HG02623 (cell line): Measurements from ENCODE around the gene TTYH2.
"Not testable (repeated sequence)": the region's sequence is repeated elsewhere in the genome, so short reads cannot be mapped to it uniquely, and the experiment has no call there.

ENCODE experiments used
- ATAC-seq: cut with Tn5 transposase; IDR thresholded peaks from one replicate; pipeline ENCODE4 v1.9.1; 2021; ENCODE audit warnings: moderate library complexity; ENCODE audit not compliant: unreplicated experiment

TTYH2 gene

DNA sequence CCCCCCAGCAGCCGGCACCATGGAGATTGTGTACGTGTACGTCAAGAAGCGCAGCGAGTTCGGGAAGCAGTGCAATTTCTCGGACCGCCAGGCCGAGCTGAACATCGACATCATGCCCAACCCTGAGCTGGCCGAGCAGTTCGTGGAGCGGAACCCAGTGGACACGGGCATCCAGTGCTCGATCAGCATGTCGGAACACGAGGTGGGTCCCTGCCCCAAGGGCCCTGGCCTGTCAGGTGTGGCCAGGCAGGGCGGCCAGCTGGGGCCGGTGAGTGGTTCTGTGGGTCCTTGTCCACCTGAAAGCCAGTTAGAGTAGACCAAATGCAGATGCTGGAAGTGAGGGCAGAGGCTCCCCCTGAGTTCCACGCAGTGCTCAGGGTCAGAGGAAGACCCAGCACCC is 68.4 kb downstream of the TTYH2 start:
- no peak for ATAC-seq

DNA sequence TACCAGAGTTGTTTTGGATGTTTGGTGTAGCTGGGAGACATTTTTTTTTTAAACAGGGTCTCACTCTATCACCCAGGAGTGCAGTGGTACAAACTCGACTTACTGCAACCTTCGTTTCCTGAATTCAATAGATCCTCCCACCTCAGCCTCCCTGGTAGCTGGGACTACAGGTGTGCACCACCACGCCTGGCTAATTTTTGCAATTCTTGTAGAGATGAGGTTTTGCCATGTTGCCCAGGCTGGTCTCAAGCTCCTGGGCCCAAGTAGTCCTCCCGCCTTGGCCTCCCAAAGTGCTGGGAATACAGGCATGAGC is 68.9 kb downstream of the TTYH2 start:
- not testable (repeated sequence) for ATAC-seq

DNA sequence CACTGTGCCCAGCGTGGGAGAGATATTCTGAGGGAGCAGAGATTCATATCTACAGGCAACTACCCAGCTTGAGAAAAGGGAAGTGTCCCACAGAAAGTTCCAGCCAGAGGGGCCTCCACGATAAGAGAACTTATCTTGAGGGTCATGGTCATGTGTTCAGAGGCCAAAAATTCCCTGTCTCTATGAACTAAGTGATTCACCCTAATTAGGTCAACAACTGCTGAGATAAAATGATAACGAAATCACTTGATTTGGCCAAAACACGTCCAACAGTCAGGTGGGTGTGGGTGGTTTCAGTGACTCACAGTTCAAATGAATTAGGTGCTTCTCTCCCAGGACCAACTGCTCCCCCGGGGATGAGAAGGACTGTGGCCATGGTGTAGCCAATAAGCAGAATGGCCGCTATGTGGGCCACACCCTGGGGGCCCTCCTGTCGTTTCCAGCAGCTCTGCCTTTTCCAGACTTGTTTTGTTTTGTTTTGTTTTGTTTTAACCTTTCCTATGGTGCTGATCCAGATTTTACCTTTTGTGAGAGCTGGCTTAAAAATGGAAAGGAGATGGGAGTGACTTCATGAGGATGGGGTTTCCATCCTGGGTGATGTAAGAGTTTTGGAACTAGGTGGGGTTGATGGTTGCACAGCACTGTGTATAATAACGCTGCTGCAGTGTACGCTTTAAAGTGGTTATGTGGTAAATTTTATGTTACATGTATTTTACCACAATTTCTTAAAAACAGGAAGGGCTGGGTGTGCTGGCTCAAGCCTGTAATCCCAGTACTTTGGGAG is 69.4 kb downstream of the TTYH2 start:
- no peak for ATAC-seq

DNA sequence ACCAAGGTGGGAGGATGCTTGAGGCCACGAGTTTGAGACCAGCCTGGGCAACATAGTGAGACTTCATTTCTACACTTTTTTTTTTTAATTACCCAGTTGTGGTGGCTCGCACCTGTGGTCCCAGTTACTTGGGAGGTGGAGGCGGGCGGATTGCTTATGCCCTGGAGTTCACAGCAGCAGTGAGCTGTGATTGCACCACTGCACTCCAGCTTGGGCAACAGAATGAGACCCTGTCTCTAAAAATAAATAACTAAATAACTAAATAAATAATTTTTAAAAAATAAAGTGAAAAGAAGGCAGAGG is 70.0 kb downstream of the TTYH2 start:
- no peak for ATAC-seq

DNA sequence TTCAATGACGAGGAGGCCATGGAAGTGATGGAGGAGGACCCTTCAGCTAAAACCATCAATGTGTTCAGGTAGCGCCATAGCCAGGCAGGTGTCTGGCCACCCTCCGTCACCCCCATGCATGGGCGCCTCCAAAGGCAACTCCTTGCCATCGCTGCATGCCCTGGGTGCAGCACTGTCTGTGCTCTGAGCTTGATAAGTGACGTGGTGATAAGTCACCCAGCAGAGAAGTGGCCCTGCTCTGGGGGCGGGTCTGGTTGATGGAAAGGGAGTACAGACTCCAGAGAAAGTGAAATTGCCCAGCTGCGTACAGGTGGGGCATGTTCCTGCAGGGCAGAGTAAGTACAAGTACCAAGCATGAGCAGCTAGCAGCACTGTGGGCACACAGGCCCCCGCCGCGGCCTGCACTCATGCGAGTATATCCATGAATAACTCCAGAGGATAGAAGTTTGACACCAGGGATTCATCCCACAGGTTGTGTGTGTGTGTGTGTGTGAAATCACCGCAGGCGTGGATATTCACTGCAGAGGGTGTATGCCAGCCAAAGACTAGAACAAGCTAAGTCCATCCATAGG is 73.7 kb downstream of the TTYH2 start:
- no peak for ATAC-seq

DNA sequence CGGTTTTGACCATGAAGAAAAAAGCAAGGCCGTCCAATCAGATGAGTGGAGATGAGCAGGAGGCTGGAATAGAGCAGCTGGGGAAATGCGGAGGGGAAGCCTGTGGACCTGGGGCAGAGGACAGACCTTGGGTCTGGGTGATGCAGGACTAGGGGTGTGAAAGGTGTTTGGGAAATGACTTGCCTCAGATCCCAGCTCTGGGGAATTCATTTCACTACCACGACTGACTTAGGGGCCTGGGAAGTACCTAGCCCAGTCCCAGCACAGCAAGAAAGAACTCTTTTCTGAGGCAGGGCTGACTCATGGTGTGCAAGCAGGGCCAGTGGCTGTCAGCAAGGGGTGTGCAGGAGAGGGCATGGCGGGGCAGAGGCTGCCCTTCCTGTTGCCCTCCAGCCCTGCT is 75.4 kb downstream of the TTYH2 start:
- peak; percentile 43 for ATAC-seq

DNA sequence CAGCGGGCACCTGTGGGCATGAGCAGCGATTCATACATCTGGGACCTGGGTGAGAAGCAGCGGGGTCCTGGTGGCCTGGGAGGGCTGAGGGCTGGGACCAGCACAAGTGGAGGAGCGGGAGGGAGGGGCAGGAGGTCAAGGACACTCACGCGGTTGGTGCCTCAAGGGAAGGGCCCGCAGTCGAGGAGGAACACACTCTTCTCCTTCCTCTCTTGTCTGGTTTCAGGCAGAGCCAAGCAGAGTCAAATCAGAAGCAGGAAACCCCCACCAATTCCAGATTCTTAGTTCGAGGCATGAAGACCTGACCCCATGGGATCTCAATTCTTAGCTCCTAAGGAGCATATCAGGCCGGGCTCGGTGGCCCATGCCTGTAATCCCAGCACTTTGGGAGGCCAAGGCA is 76.3 kb downstream of the TTYH2 start:
- no peak for ATAC-seq

DNA sequence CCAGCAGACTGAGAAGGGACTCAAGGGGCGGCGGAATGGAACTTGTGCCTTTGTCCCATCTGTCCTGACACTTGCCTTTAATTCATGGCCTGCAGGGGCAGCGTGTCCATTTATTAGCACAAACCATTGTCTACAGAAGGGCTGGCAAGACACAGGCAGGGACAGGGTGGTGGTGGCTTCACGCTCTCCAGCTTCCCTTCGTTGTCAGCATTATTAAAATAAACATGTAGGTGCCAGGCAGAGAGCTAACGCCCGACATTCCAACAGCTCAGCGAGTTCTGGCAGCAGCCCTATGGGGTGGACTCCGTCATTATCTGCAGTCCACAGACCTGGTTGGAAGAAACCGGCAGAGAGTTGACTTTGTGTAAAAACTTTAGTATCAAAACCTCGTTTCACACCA is 77.0 kb downstream of the TTYH2 start:
- ATAC-seq = no peak

DNA sequence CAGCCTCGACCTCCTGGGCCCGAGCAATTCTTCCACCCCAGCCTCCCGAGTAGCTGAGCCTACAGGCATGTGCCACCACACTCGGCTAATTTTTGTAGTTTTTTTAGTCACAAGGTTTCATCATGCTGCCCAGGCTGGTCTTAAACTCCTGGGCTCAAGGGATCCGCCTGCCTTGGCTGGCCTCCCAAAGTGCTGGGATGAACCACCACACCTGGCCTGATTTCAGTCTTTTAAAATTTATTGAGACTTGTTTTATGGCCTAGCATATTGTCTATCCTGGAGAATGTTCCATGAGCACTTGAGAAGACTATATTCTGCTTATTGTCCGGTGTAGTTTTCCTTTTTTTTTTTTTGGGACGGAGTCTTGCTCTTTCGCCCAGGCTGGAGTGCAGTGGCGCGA is 79.1 kb downstream of the TTYH2 start:
- no peak for ATAC-seq

DNA sequence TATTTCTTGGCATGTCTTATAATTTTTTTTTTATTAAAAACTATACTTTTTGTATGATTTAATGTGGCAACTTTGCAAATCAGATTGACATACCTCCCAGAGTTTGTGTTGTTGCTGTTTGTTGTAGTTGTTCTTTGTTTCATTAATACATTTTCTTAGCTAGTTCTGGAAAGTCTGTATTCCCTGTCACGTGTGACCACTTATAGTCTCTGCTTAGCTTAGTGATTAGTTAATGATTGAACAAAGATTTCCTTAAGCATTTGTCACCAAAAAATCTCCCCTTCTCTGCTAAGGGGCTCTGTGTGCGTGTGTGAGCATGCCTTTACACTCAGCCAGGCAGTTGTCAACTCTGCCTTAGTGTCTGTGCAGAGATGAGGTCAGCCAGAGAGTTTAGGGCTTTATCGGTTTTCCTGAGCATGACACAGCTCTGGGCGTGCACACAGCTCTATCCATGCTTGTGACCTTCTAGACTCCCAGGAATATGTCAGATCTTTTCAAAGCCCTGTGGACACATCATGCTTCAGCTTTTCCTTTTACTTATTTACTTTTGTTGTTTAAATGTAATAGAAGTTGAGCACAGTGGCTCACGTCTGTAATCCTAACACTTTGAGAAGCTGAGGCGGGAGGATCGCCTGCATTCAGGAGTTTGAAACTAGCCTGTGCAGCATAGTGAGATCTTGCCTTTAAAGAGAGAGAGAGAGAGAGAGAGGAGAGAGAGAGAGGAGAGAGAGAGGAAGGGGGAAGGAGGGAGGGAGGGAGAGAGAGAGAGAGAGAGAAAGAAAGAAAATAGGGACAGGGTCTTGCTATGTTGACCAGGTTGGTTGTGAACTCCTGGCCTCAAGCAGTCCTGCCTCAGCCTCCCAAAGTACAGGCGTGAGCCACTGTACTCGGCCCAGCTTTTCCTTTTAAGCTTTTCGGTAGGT is 82.5 kb downstream of the TTYH2 start:
- no peak for ATAC-seq

DNA sequence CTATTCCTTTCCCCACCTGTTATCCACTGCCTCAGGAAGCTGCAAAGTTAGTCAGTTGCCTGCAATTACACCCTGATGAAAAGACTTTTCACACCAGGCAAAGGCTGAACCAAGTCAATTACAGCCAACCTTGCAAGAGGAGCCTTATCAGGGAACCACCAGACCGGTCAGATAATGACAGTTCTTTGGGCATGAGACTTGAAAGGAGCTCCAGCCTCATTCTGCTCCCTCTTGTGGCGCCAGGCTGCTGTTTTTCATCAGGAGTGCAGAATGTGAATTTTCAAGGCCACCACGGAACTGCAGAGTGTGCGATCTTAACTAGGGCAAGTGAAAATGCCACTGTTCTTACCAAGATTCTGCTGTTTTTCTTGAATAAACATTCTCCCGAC is 83.2 kb downstream of the TTYH2 start:
- no peak for ATAC-seq

DNA sequence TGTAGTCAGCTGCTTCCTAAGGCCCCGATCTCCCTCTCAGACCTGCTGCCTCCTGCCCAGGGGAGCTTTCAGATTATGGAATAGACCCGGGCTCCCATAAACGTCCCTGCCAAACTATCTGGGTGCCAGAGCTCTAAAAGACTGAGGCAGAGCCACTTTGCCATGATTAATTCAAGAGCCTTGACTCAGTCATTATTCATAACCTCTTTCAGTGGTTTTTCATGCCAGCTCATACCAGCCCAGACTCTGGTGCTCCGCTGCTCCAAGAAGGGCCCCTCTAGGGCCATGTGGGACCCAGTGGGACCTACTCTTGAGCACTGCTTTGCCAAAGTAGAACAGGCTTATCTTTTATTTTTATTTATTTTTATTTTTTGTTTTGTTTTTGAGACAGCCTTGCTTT is 84.6 kb downstream of the TTYH2 start:
- ATAC-seq = no peak

DNA sequence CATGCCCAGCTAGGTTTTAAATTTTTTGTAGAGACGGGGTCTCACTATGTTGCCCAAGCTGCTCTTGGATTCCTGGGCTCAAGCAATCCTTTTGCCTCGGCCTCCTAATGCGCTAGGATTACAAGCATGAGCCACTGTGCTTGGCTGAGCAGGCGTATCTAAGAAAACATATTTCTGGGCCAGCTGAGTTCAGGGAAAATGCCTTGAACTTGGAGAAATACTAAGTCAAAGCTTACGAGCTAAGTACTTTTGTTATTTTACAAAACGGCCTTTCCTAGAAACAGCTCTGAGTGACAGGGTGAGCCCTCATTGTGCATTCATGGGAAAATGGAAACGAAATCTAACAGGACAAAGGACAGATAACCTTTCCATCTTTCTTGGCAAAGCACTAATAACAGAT is 85.4 kb downstream of the TTYH2 start:
- no peak for ATAC-seq

DNA sequence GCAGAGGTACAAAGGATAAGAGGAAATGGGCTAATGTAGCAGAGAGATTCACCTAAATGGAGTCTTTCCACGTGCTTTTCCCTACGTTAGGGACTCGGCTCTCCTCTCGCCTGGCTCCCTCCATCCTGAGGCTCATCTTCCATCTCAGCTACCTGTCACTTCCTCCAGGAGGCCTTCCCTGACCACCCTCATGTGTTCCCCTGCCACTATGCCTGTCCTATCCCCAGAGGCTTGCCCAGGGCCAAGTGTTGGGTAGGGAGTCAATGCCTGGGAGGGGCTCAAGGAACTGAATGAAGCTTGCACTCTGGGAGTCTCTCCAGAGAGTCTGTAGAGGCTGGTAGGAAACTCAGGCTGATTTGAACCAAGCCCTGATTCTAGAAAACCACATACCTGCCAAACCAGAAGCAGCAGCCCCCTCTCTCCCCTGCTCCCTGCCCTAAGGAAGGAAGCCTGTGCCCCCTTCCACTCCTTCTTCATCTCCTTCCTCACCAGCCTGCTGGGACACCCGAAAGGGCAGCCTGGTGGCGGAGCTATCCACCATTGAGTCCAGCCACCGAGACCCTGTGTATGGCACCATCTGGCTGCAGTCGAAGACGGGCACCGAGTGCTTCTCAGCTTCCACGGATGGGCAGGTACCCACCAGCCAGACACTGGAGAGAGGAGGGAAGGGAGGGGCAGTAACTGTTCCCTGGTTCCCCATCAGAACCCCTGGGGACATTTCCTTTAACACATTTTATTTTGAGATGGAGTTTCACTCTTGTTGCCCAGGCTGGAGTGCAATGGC is 86.0 kb downstream of the TTYH2 start:
- ATAC-seq = no peak

DNA sequence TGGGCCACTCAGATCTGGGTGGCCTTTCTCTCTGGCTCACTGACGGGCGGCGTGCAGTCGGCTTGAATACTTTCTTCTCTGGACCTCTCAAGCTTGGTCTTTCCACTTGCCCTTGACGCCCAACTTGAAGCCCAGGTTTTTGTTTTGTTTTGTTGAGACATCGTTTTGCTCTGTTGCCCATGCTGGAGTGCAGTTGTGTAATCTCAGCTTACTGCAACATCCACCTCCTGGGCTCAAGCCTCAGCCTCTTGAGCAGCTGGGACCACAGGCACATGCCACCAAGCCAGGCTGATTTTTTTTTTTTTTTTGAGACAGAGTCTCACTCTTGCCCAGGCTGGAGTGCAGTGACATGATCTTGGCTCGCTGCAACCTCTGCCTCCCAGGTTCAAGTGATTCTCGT is 89.9 kb downstream of the TTYH2 start:
- no peak for ATAC-seq

DNA sequence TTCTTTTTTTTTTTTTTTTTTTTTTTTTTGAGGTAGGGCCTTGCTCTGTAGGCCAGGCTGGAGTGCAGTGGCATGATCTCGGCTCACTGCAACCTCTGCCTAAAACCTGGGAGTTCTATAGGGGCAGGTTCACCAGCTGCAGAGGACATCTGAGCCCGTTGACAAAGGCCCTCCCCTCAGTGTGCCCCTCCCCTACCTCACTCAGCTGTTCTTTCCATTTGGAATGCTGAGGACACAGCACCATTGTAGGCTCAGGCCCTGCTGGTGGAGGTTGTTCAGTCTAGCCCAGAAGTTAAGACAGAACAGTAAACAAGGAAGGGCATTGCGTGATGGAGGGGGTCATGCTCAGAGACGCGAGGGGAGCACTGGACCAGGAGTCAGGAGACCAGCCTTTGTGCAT is 90.8 kb downstream of the TTYH2 start:
- ATAC-seq = no peak

DNA sequence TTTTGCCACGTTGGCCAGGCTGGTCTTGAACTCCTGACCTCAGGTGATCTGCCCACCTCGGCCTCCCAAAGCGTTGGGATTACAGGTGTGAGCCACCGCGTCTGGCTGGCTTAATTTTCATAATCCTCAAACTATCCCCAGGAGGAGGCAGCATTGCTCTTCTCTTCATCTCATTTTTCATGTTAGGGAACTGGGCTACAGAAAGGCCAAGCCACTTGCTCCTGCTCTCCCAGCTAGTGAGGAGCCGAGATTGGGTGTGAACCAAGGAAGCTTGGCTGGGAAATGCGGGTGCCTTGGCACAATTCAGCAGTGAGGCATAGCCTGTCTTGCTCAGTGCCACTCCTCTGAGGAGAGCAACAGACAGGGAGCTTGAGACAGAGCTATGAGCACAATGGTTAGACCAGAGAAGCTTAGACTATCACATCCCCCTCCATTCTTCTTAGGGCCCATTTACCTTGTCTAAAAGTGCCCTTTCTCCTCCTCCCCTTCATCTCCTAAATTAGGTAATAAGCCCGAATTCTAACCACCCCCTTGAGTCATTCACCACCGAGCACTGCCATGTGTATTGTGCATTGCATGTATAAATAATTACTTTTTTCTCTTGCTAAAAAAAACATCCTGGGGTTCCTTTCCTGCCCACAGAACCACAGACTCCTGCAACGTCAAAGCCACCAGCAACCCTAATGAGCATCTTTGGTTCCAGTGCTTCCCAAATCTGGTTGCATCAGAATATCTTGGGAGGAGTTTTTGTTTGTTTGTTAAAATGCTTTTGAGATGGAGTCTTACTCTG is 92.7 kb downstream of the TTYH2 start:
- ATAC-seq = no peak

DNA sequence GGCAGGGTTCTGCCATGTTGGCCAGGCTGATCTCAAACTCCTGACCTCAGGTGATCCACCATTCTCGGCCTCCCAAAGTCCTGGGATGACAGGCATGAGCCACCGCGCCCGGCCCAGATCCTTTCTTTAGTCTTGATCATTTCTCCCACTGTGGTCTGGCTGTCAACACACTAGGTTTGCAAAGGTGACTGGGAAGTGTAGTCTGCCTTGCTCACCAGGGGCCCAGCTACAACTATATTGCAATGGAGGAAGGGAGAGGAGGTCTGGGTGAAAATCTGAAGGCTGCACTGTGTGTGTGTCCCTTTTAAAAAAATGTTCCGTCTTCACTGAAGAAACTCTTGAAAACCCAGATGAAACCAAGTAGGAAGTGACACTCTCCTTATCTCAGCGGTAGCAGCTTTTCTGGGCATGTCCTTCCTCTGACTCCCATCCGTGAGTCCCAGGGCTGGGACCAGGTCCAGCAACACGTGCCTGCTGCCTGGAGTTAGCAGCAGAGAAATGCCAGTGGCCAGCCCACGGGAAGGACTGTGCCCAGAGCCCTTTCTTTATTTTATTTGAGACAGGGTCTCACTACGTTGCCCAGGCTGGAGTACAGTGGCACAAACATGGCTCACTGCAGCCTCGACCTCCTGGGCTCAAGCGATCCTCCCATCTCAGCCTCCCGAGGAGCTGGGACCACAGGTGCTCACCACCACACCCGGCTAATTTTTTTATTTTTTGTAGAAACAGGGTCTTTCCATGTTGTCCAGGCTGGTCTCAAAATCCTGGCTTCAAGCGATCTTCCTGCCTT is 94.8 kb downstream of the TTYH2 start:
- no peak for ATAC-seq

DNA sequence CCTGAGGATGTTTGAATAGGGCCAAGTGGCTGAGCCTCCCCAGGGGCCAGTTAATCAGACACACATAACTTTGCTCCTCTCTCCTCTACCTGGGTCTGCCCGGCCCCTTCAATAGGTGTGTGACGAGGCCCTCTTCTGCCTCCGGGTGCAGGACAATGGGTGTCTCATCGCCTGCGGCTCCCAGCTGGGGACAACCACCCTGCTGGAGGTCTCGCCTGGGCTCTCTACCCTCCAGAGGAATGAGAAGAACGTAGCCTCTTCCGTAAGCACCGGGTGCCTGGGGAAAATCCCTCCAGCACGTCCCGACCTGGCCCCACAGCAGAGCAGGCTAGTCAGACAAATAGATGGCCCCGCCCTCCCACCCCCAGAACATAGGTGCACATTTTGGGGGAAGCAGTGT is 96.5 kb downstream of the TTYH2 start:
- no peak for ATAC-seq
